Keratinocyte (primary cell): ENCODE measurements around the gene MCM3AP. TPM values are rescaled to one million over a fixed set of nuclear protein-coding genes. Genes with fewer than 3 reads are reported as not detected.

Experiments used
- DNase-seq: peaks from one replicate; pipeline ENCODE4 v3.0.0-alpha.2; 2011; ENCODE audit warnings: low read depth, missing footprints, low spot score
- FAIRE-seq: peaks from 2 replicates; lab custom pipeline; 2011; peaks lifted over from hg19 to GRCh38; lab: Jason Lieb, UNC
- H2AFZ ChIP-seq: 2 replicates; pipeline ENCODE4 v1.6.0; 2012; ENCODE audit warnings: low read length, control low read depth, inconsistent platforms; ENCODE audit not compliant: control insufficient read depth
- H3K27ac ChIP-seq: 2 replicates; pipeline ENCODE4 v1.5.1; 2011; ENCODE audit warnings: low read length; ENCODE audit not compliant: control insufficient read depth, insufficient read depth
- H3K27me3 ChIP-seq: 3 replicates; pipeline ENCODE4 v1.6.0; 2011; ENCODE audit warnings: low read length; ENCODE audit not compliant: control insufficient read depth, insufficient read depth; ENCODE audit errors: extremely low read depth
- H3K36me3 ChIP-seq, 2 experiments: 2 replicates in 1 of 2; 3 replicates in 1 of 2; pipeline ENCODE4 v1.5.1; 2011; ENCODE audit warnings: low read length in 2 of 2, mild to moderate bottlenecking in 1 of 2; ENCODE audit not compliant: control insufficient read depth in 2 of 2, insufficient read depth in 2 of 2; ENCODE audit errors: extremely low read depth in 1 of 2
- H3K4me1 ChIP-seq: 3 replicates; pipeline ENCODE4 v1.5.1; 2011; ENCODE audit warnings: low read length; ENCODE audit not compliant: control insufficient read depth, insufficient read depth; ENCODE audit errors: extremely low read depth
- H3K4me2 ChIP-seq: 3 replicates; pipeline ENCODE4 v1.6.0; 2011; ENCODE audit warnings: low read depth, low read length; ENCODE audit not compliant: control insufficient read depth, insufficient read depth; ENCODE audit errors: extremely low read depth
- H3K4me3 ChIP-seq, 3 experiments: fragments of 200-600 bp in 1 of 3; sonication (generic) in 1 of 3; 2 replicates in 2 of 3; 3 replicates in 1 of 3; pipeline ENCODE4 v1.5.1; 2011 to 2016; ENCODE audit warnings: low read length in 3 of 3, mild to moderate bottlenecking in 3 of 3, control low read depth in 2 of 3, inconsistent platforms in 1 of 3, low read depth in 1 of 3, mixed read lengths in 1 of 3, mixed run types in 1 of 3, moderate library complexity in 1 of 3; ENCODE audit not compliant: control insufficient read depth in 2 of 3, insufficient read depth in 2 of 3; ENCODE audit errors: extremely low read depth in 1 of 3
- H3K79me2 ChIP-seq: 2 replicates; pipeline ENCODE4 v1.6.0; 2012; ENCODE audit warnings: low read length; ENCODE audit not compliant: control insufficient read depth, insufficient read depth
- H3K9ac ChIP-seq: 3 replicates; pipeline ENCODE4 v1.6.0; 2011; ENCODE audit warnings: low read length; ENCODE audit not compliant: control insufficient read depth, insufficient read depth; ENCODE audit errors: extremely low read depth
- H3K9me1 ChIP-seq: 3 replicates; pipeline ENCODE4 v1.6.0; 2011; ENCODE audit warnings: low read length; ENCODE audit not compliant: control insufficient read depth, insufficient read depth; ENCODE audit errors: extremely low read depth
- H3K9me3 ChIP-seq: 2 replicates; pipeline ENCODE4 v1.5.1; 2012; ENCODE audit warnings: low read depth, low read length; ENCODE audit not compliant: control insufficient read depth
- H4K20me1 ChIP-seq: 3 replicates; pipeline ENCODE4 v1.6.0; 2011; ENCODE audit warnings: low read length; ENCODE audit not compliant: control insufficient read depth, insufficient read depth; ENCODE audit errors: extremely low read depth
- EZH2 ChIP-seq: IDR thresholded peaks from one replicate; pipeline ENCODE4 v1.6.1; 2012; ENCODE audit warnings: inconsistent platforms, mild to moderate bottlenecking, low read length, moderate library complexity
- dilution Hi-C: fragments of 300-500 bp; cut with MboI; formaldehyde crosslinking; loops from one replicate; pipeline ENCODE4 v1.7.0; 2020; ENCODE audit warnings: low sequenced_read_pairs; ENCODE audit not compliant: extremely low pct_ligation_motif_present
- polyA plus RNA-seq, 5 experiments: library from polyadenylated mRNA; depleted of rRNA in 3 of 5; stranded (reverse) in 3 of 5; stranded (forward) in 1 of 5; unstranded in 1 of 5; fragments of >200 nt; gene quantifications; 1 replicate in 1 of 5; 2 replicates in 3 of 5; 3 replicates in 1 of 5; pipeline versions ENCODE4 v1.2.1 to v1.2.3, GENCODE V29; 2011 to 2012; ENCODE audit warnings: missing spikeins in 2 of 5, low read depth in 1 of 5, low replicate concordance in 1 of 5
- TF ChIP-seq, protein P1 (sequence below), 3 experiments: IDR thresholded peaks in 1 of 3; conservative IDR thresholded peaks in 1 of 3; optimal IDR thresholded peaks in 1 of 3; 2 replicates in 2 of 3; 3 replicates in 1 of 3; pipeline versions ENCODE3 to v1.5.1; 2011; ENCODE audit warnings: low read length in 3 of 3, mild to moderate bottlenecking in 3 of 3, moderate library complexity in 2 of 3, control low read depth in 1 of 3, inconsistent platforms in 1 of 3; ENCODE audit not compliant: insufficient read depth in 2 of 3; ENCODE audit errors: extremely low read depth in 1 of 3

Gene MCM3AP
- polyA plus RNA-seq, 1 donor (not counting 4 experiments of a cell fraction or from before 2014, with no cell fraction given), result 34.3 TPM

DNA sequence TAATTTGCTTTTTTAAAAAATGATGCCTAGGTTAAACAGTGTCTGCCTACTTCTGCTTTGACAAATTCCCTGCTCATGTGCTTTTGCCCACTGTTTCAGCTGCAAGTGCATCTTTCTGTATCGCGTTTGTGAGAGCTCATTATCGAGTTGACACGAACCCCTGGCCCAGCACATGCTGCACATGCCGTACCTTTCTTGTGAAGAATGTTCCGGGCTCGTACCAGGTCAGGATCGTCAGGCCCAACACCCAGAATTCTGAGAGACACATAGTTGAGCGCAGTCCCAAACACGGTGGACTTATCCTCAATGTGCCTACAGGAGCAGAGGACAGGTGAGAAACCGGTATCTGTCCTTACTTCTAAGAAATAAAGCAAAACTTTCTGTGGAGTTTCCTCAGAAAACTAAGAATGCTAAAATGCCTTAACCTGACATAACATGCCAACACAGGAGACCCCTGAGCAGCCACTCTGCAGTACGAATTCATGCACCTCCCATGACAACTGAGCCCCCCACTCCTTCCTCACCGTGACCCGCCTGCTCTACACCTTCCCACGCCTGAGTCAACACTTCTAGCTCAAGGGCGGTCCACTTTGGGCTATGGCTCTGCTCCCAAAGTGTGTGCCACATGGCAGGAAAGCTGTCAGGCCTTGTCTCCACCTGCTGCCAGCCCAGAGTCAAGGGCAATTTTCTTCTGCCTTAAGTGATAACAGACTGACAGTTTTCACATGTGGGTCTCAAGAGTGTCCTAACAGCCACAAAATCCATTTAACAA lies 63.6 kb downstream of the MCM3AP start:
- Histone ChIP-seq H3K79me2 (peaks cover 90% of the 10 kb centered on the region), H3K27ac (no peak overlapping the region), H3K27me3 (no peaks in the 10 kb centered on the region), H3K4me2 (no peak overlapping the region), H3K36me3 (peaks cover 41 to 47% of the 10 kb centered on the region in 2 experiments), H4K20me1 (peaks cover 40% of the 10 kb centered on the region), H3K9ac (no peak overlapping the region), H2AFZ (no peak overlapping the region), H3K4me3 (no peak overlapping the region), H3K4me1 (peaks cover 12% of the 10 kb centered on the region), H3K9me3 (no peaks in the 10 kb centered on the region), H3K9me1 (peaks cover 4% of the 10 kb centered on the region)
- dilution Hi-C loops, result no loop called here
- FAIRE-seq (no peak), DNase-seq (no peak)
- TF ChIP-seq, protein P1, sequence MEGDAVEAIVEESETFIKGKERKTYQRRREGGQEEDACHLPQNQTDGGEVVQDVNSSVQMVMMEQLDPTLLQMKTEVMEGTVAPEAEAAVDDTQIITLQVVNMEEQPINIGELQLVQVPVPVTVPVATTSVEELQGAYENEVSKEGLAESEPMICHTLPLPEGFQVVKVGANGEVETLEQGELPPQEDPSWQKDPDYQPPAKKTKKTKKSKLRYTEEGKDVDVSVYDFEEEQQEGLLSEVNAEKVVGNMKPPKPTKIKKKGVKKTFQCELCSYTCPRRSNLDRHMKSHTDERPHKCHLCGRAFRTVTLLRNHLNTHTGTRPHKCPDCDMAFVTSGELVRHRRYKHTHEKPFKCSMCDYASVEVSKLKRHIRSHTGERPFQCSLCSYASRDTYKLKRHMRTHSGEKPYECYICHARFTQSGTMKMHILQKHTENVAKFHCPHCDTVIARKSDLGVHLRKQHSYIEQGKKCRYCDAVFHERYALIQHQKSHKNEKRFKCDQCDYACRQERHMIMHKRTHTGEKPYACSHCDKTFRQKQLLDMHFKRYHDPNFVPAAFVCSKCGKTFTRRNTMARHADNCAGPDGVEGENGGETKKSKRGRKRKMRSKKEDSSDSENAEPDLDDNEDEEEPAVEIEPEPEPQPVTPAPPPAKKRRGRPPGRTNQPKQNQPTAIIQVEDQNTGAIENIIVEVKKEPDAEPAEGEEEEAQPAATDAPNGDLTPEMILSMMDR (optimal IDR thresholded peaks at IDR 0.05 in 1 of 3, IDR thresholded peaks at IDR 0.05 in 1 of 3, conservative IDR thresholded peaks at IDR 0.05 in 1 of 3; ENCODE audit: extremely low read depth in 1 of 3, insufficient read depth in 2 of 3, low read length in 3 of 3), result no peak
- no peak for TF ChIP-seq EZH2

DNA sequence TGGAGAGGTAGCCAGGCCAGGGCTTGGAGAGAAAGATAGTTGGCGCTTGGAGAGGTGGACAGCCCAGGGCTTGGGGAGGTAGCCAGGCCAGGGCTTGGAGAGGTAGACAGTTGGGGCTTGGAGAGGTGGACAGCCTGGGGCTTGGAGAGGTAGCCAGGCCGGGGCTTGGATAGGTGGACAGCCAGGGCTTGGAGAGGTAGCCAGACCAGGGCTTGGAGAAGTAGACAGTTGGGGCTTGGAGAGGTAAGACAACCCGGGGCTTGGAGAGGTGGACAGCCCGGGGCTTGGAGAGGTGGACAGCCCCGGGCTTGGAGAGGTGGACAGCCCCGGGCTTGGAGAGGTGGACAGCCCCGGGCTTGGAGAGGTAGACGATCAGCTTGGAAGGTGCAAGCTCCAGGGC lies 64.6 kb downstream of the MCM3AP start:
- H3K27me3 ChIP-seq, result no peaks in the 10 kb centered on the region
- H3K4me3 ChIP-seq, result no peak overlapping the region
- peaks cover 47 to 48% of the 10 kb centered on the region in 2 experiments for H3K36me3 ChIP-seq
- H3K79me2 ChIP-seq, result peaks cover 85% of the 10 kb centered on the region
- no peak overlapping the region for H3K27ac ChIP-seq
- dilution Hi-C loops, result no loop called here
- H3K4me2 ChIP-seq, result no peak overlapping the region
- peaks cover under 1% of the 10 kb centered on the region for H3K9me1 ChIP-seq
- peaks cover 37% of the 10 kb centered on the region for H4K20me1 ChIP-seq
- no peak for TF ChIP-seq EZH2
- TF ChIP-seq, protein P1 (optimal IDR thresholded peaks at IDR 0.05 in 1 of 3, IDR thresholded peaks at IDR 0.05 in 1 of 3, conservative IDR thresholded peaks at IDR 0.05 in 1 of 3; ENCODE audit: extremely low read depth in 1 of 3, insufficient read depth in 2 of 3, low read length in 3 of 3), result no peak
- FAIRE-seq (no peak), DNase-seq (no peak)
- no peaks in the 10 kb centered on the region for H3K9me3 ChIP-seq
- H3K9ac ChIP-seq, result no peak overlapping the region
- H2AFZ ChIP-seq, result no peak overlapping the region
- peaks cover 4% of the 10 kb centered on the region for H3K4me1 ChIP-seq
